Ishikawa (cell line): ENCODE data around the gene MBTPS1.

Source experiments
- CREB1 ChIP-seq: IDR thresholded peaks from 2 replicates; pipeline ENCODE4 v1.6.1; 2012; ENCODE audit warnings: low read depth
- EP300 ChIP-seq: IDR thresholded peaks from 2 replicates; pipeline ENCODE4 v1.6.1; 2012; ENCODE audit warnings: borderline replicate concordance
- RAD21 ChIP-seq: IDR thresholded peaks from 2 replicates; pipeline ENCODE4 v1.6.1; 2012; ENCODE audit warnings: low read depth
- TEAD4 ChIP-seq: IDR thresholded peaks from 2 replicates; pipeline ENCODE4 v1.6.1; 2012
- YY1 ChIP-seq: IDR thresholded peaks from 2 replicates; pipeline ENCODE4 v1.6.1; 2012; ENCODE audit warnings: low read depth
- TF ChIP-seq, protein P1 (sequence below): IDR thresholded peaks from 2 replicates; pipeline ENCODE4 v1.6.1; 2012; ENCODE audit warnings: low read depth, mild to moderate bottlenecking
- TF ChIP-seq, protein P2 (sequence below): IDR thresholded peaks from 2 replicates; pipeline ENCODE4 v1.6.1; 2012

DNA sequence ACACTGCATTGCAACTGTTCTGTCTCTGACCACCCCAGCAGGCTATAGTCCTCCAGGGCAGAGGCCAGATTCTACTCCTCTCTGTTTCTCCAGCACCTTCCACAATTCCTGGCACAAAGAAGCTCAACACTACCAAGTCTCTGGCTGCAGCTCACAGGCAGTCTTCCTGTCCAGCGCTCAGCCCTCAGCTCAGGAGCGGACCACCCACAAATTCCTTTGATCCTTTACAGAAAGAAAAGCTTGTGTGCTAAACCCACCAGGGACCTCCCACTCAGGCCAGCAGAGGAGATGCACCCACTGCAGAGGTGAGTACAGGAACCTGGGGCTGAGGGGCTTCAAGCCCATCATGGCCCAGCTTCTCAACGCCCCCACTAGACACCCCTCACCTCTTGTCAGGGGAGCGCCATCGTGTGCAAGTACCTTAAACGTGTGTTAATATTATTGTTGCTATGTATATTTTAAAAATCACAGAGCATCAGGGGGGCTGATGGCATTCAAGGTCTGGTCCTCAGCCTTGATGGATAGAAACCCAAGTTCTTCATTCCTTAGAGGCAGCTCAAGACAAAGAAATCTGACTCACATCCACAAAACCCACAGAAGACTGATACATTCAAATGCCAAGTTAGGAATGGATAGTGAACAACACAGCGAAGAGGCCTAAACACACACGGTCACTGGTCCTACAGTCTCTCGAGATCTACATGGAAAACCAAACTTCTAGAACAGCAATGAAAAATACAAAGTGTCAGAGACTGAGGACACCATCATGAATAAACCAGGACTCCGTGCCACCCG is 19.8 kb upstream of the MBTPS1 start:
- TF ChIP-seq, protein P1, sequence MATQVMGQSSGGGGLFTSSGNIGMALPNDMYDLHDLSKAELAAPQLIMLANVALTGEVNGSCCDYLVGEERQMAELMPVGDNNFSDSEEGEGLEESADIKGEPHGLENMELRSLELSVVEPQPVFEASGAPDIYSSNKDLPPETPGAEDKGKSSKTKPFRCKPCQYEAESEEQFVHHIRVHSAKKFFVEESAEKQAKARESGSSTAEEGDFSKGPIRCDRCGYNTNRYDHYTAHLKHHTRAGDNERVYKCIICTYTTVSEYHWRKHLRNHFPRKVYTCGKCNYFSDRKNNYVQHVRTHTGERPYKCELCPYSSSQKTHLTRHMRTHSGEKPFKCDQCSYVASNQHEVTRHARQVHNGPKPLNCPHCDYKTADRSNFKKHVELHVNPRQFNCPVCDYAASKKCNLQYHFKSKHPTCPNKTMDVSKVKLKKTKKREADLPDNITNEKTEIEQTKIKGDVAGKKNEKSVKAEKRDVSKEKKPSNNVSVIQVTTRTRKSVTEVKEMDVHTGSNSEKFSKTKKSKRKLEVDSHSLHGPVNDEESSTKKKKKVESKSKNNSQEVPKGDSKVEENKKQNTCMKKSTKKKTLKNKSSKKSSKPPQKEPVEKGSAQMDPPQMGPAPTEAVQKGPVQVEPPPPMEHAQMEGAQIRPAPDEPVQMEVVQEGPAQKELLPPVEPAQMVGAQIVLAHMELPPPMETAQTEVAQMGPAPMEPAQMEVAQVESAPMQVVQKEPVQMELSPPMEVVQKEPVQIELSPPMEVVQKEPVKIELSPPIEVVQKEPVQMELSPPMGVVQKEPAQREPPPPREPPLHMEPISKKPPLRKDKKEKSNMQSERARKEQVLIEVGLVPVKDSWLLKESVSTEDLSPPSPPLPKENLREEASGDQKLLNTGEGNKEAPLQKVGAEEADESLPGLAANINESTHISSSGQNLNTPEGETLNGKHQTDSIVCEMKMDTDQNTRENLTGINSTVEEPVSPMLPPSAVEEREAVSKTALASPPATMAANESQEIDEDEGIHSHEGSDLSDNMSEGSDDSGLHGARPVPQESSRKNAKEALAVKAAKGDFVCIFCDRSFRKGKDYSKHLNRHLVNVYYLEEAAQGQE: no peak
- TF ChIP-seq RAD21 (no peak), CREB1 (no peak), EP300 (no peak), TEAD4 (no peak), YY1 (no peak)
- TF ChIP-seq, protein P2, sequence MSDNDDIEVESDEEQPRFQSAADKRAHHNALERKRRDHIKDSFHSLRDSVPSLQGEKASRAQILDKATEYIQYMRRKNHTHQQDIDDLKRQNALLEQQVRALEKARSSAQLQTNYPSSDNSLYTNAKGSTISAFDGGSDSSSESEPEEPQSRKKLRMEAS: no peak
